ENCODE measurements around the gene KCNA10.

Gene KCNA10

DNA sequence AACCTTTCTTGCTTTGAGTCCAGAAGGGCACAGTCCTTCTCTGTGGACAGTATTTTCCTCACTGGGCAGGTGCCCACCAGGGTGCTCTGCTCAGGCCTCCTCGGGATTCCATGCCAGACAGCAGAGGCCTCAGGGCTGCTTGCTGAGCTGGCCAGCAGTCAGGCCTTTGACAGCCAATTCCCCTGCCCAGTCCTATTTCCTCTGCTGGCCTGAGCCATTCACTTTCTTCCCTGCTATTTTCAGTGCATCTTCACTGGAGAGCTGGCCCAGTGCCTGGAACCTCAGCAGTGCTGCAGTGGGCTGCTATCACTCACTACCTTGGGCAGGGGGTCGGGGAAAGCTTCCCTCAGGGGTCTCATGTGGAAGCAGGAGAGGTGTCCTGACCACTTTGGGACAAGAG, 33.2 kb downstream of the KCNA10 start:
- DNase-seq (ENCODE audit: low read depth) = no peak
- TF ChIP-seq, protein P1, sequence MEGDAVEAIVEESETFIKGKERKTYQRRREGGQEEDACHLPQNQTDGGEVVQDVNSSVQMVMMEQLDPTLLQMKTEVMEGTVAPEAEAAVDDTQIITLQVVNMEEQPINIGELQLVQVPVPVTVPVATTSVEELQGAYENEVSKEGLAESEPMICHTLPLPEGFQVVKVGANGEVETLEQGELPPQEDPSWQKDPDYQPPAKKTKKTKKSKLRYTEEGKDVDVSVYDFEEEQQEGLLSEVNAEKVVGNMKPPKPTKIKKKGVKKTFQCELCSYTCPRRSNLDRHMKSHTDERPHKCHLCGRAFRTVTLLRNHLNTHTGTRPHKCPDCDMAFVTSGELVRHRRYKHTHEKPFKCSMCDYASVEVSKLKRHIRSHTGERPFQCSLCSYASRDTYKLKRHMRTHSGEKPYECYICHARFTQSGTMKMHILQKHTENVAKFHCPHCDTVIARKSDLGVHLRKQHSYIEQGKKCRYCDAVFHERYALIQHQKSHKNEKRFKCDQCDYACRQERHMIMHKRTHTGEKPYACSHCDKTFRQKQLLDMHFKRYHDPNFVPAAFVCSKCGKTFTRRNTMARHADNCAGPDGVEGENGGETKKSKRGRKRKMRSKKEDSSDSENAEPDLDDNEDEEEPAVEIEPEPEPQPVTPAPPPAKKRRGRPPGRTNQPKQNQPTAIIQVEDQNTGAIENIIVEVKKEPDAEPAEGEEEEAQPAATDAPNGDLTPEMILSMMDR (IDR thresholded peaks at IDR 0.05; ENCODE audit: control insufficient read depth, insufficient read depth, low read depth, low read length, missing control alignments) = no peak

DNA sequence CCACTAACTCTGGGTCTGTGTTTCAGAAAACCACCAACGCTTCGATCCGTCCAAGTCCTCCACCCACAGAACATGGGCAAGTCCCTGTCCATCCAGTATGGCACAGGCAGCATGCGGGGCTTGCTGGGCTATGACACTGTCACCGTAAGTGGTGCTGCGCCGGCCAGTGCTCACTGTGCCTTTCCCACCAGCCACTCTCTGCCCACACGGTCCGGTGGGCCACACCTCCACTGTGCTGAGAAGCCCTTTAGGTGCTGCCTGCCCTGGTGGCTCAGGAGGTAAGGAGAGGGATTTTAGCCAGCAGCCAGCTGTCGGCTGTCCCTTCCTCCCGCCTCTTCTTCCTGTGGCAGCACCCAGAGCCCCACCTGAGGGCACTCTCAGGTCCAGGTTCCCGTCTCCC, 34.2 kb downstream of the KCNA10 start:
- no peak overlapping the region for H3K4me3 ChIP-seq (ENCODE audit: control insufficient read depth, low read depth, low read length)
- DNase-seq (ENCODE audit: low read depth) = no peak
- TF ChIP-seq, protein P1 (IDR thresholded peaks at IDR 0.05; ENCODE audit: control insufficient read depth, insufficient read depth, low read depth, low read length, missing control alignments) = no peak

More for the DNA sequence above, 33.2 kb downstream of the KCNA10 start:
- H3K4me3 ChIP-seq (ENCODE audit: control insufficient read depth, low read depth, low read length) = no peak overlapping the region

DNA sequence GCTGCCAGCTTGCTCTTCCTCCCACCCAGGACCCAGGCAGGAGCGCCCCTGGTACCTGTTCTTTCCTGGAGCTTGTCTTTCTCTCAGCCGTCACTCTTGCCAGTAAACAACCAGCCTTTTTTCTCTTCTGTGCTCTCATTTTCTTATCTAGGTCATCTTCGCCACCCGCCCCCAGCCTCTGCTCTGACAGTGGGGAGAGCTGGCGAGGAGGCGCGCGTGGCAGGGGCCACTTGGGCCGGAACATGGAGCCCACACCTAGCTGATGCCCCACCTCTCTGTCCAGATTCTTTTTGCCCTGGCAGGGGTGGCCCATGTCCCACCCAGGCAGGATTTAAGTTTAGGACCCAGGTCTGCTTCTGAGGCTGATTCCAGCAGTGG, 35.7 kb downstream of the KCNA10 start:
- DNase-seq (ENCODE audit: low read depth) = no peak
- TF ChIP-seq, protein P1 (IDR thresholded peaks at IDR 0.05; ENCODE audit: control insufficient read depth, insufficient read depth, low read depth, low read length, missing control alignments) = no peak
- H3K4me3 ChIP-seq (ENCODE audit: control insufficient read depth, low read depth, low read length) = no peak overlapping the region

- DNase-seq (ENCODE audit: low read depth) = no peak
- H3K4me3 ChIP-seq (ENCODE audit: control insufficient read depth, low read depth, low read length) = no peak overlapping the region
- TF ChIP-seq, protein P1 (IDR thresholded peaks at IDR 0.05; ENCODE audit: control insufficient read depth, insufficient read depth, low read depth, low read length, missing control alignments) = no peak
Measured at GRCh38 chr1:110482662-110483307, 36.2 kb downstream of the KCNA10 start.

DNA sequence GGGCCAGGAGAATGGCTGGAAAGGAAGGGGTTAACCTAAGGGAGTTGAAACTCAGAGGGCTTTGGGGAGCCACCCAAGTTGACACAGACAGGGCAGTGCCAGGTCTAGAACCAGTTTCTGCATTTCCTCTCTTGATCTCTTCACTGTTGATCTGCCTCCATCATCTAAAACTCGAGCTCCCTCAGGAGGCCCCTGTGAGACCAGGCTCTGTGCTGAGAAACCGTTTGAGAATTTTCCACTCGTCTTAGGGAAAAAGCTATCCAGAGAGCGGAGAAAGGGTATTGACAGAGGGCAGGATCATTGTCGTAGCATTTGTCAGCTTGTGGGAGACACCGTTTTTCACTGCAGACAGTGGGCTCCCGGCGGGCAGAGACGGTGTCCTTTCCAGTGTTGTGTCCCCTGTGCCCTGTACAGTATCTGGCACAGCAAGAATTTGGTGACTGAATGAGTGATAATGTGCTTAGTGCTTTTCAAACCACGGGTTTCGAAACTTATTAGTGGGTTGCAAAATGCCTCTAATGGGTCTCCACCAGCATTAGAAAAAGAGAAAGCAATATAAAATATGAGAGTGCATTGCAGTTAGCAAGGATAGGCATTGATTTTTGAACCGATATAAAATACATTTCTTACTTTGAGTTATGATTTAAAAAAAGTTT, 36.9 kb downstream of the KCNA10 start:
- no peak for DNase-seq (ENCODE audit: low read depth)
- no peak overlapping the region for H3K4me3 ChIP-seq (ENCODE audit: control insufficient read depth, low read depth, low read length)
- TF ChIP-seq, protein P1 (IDR thresholded peaks at IDR 0.05; ENCODE audit: control insufficient read depth, insufficient read depth, low read depth, low read length, missing control alignments) = no peak

GRCh38 chr1:110480356-110481096, 38.4 kb downstream of the KCNA10 start:
- H3K4me3 ChIP-seq (ENCODE audit: control insufficient read depth, low read depth, low read length) = no peak overlapping the region
- DNase-seq (ENCODE audit: low read depth) = no peak
- TF ChIP-seq, protein P1 (IDR thresholded peaks at IDR 0.05; ENCODE audit: control insufficient read depth, insufficient read depth, low read depth, low read length, missing control alignments) = no peak

Measured in AG09309 (cell line).